OCI-LY3 (cell line): ENCODE data around the gene CACNG8.

Experiments used
- H2AFZ ChIP-seq: fragments of 200-600, 300-600 bp; shearing (Covaris generic); 2 replicates; pipeline ENCODE4 v1.6.0; 2014; ENCODE audit warnings: antibody characterized with exemption, low read depth, low read length
- H3K27ac ChIP-seq: fragments of 200-600, 300-600 bp; sonication (generic); 2 replicates; pipeline ENCODE4 v1.5.1; 2014; ENCODE audit warnings: mild to moderate bottlenecking, low read length, moderate library complexity, mixed read lengths
- H3K27me3 ChIP-seq: fragments of 200-600, 300-600 bp; sonication (generic); 2 replicates; pipeline ENCODE4 v1.6.1; 2014; ENCODE audit warnings: low read depth, low read length, mixed read lengths
- H3K36me3 ChIP-seq: fragments of 200-600, 300-600 bp; sonication (generic); replicated peaks from 2 replicates; pipeline ENCODE3; 2014; ENCODE audit warnings: low read depth, low read length, mixed read lengths
- H3K4me1 ChIP-seq: fragments of 300-600, 200-600 bp; sonication (generic); 2 replicates; pipeline ENCODE4 v1.6.1; 2014; ENCODE audit warnings: low read length, mixed read lengths
- H3K4me2 ChIP-seq: fragments of 200-600, 300-600 bp; sonication (generic); 2 replicates; pipeline ENCODE4 v1.6.1; 2014; ENCODE audit warnings: low read length, mixed read lengths
- H3K4me3 ChIP-seq: fragments of 300-600, 200-600 bp; sonication (generic); 2 replicates; pipeline ENCODE4 v1.5.1; 2014; ENCODE audit warnings: antibody characterized with exemption, mild to moderate bottlenecking, low read length, moderate library complexity
- H3K79me2 ChIP-seq: fragments of 300-600, 200-600 bp; shearing (Covaris generic); 2 replicates; pipeline ENCODE4 v1.6.1; 2014; ENCODE audit warnings: mild to moderate bottlenecking, low read length, mixed read lengths
- H3K9ac ChIP-seq: fragments of 300-600, 200-600 bp; shearing (Covaris generic); 2 replicates; pipeline ENCODE4 v1.6.0; 2014; ENCODE audit warnings: mild to moderate bottlenecking, low read length, moderate library complexity
- H3K9me3 ChIP-seq: fragments of 200-600, 300-600 bp; shearing (Covaris generic); 2 replicates; pipeline ENCODE4 v1.6.1; 2014; ENCODE audit warnings: low read length, mixed read lengths; ENCODE audit not compliant: insufficient read depth
- H4K20me1 ChIP-seq: fragments of 200-600, 300-600 bp; sonication (generic); 2 replicates; pipeline ENCODE4 v1.6.1; 2016; ENCODE audit warnings: low read length, mixed read lengths; ENCODE audit not compliant: insufficient read depth
- CTCF ChIP-seq: fragments of 200-600, 300-600 bp; sonication (generic); IDR thresholded peaks from 2 replicates; pipeline ENCODE4 v1.5.1; 2014; ENCODE audit warnings: antibody characterized with exemption, low read length, low read depth
- EZH2phosphoT487 ChIP-seq: fragments of 200-600 bp; shearing (Covaris generic); IDR thresholded peaks from 2 replicates; pipeline ENCODE4 v1.6.1; 2018; ENCODE audit warnings: antibody characterized with exemption, mixed run types, low read depth

CACNG8 gene

GRCh38 chr19:53958168-53958571 lies 4.6 kb upstream of the CACNG8 start:
- no peak overlapping the region for H3K9ac ChIP-seq
- TF ChIP-seq CTCF (no peak), EZH2phosphoT487 (no peak)
- H3K4me3 ChIP-seq: no peak overlapping the region
- H2AFZ ChIP-seq: no peak overlapping the region
- H3K79me2 ChIP-seq: no peaks in the 10 kb centered on the region
- no peaks in the 10 kb centered on the region for H3K36me3 ChIP-seq
- no peaks in the 10 kb centered on the region for H3K9me3 ChIP-seq
- H3K4me2 ChIP-seq: no peak overlapping the region
- no peaks in the 10 kb centered on the region for H3K27me3 ChIP-seq
- H3K4me1 ChIP-seq: no peaks in the 10 kb centered on the region
- H3K27ac ChIP-seq: no peak overlapping the region
- H4K20me1 ChIP-seq: no peaks in the 10 kb centered on the region

GRCh38 chr19:53958823-53959757 lies 3.6 kb upstream of the CACNG8 start:
- no peaks in the 10 kb centered on the region for H4K20me1 ChIP-seq
- H3K79me2 ChIP-seq: no peaks in the 10 kb centered on the region
- H3K4me1 ChIP-seq: no peaks in the 10 kb centered on the region
- no peak overlapping the region for H3K4me3 ChIP-seq
- no peaks in the 10 kb centered on the region for H3K36me3 ChIP-seq
- no peaks in the 10 kb centered on the region for H3K27me3 ChIP-seq
- H3K27ac ChIP-seq: no peak overlapping the region
- H3K9ac ChIP-seq: no peak overlapping the region
- H3K4me2 ChIP-seq: no peak overlapping the region
- no peak for TF ChIP-seq CTCF
- no peak for TF ChIP-seq EZH2phosphoT487
- H2AFZ ChIP-seq: no peak overlapping the region
- H3K9me3 ChIP-seq: no peaks in the 10 kb centered on the region

GRCh38 chr19:53960187-53960586 lies 2.5 kb upstream of the CACNG8 start:
- H3K27me3 ChIP-seq: no peaks in the 10 kb centered on the region
- no peak overlapping the region for H3K4me3 ChIP-seq

More at GRCh38 chr19:53960187-53960586, 2.5 kb upstream of the CACNG8 start:
- Histone ChIP-seq H3K27ac (no peak overlapping the region), H3K4me2 (no peak overlapping the region), H3K9me3 (no peaks in the 10 kb centered on the region), H2AFZ (no peak overlapping the region), H3K9ac (no peak overlapping the region), H3K4me1 (no peaks in the 10 kb centered on the region), H4K20me1 (no peaks in the 10 kb centered on the region), H3K79me2 (no peaks in the 10 kb centered on the region), H3K36me3 (no peaks in the 10 kb centered on the region)
- TF ChIP-seq EZH2phosphoT487: no peak
- no peak for TF ChIP-seq CTCF
